ENCODE data around the gene CTNNA3. TPM values are rescaled to one million over a fixed set of nuclear protein-coding genes. Genes with fewer than 3 reads are reported as not detected.

The CTNNA3 gene
- polyA plus RNA-seq, 2 donors, result 0.08 to 0.10 TPM

DNA sequence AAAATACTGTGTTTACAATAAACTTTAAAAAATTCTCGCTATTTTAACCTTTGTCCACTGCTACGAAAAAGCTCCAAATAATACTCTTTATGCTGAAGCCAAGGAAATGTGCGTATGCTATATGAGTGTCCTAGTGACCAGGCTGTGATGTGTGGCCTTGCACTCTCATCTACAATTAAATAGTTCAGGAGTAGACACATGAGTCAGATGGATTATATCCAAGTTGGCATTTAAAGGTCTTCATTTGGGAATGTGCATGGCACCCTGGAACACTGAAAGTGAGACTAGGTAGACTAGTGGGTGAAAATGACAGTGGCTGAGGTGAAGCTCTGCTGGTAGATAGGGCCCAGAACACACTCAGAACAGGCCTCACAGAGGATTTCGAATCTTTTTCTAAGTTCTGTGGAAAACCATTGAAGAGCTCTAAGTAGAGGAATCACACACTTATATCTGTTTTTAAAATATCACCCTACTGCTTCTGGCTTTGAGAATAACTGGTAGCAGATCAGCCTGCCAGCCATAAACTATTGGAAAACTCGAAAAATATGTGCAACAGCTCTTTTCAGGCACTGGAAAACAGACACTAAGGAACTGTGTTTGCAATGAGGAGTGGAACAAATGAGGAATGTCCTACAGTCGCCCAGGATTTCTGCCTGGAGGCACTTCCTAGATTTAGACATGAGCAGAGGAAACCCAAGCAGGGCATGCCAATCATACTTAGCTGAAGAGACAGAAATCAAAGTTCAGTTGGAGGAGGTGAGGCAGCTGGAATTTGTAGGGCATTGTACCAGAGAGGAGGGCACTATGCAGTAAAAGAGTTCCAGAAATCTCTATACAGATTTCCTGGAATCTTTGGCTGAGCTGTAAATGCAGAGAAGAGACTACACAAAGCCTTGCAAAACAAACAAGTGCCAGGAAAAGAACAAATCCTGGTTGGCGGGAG lies 1374.0 kb downstream of the CTNNA3 start:
- Histone ChIP-seq H3K4me1 (ENCODE audit: control insufficient read depth in 2 of 2, insufficient read depth in 2 of 2, low read length in 1 of 2) (no peaks in the 10 kb centered on the region), H3K36me3 (ENCODE audit: control insufficient read depth in 2 of 2, insufficient read depth in 2 of 2, low read length in 1 of 2) (no peaks in the 10 kb centered on the region), H3K27ac (ENCODE audit: low read depth in 2 of 2, low read length in 1 of 2) (no peak overlapping the region), H3K4me3 (ENCODE audit: low read depth in 1 of 2, low read length in 2 of 2) (no peak overlapping the region), H3K9me3 (ENCODE audit: control insufficient read depth in 2 of 2, insufficient read depth in 1 of 2, low read depth in 1 of 2, low read length in 1 of 2) (peaks cover 0 to 2% of the 10 kb centered on the region in 2 donors), H3K27me3 (ENCODE audit: control insufficient read depth in 1 of 2, insufficient read depth in 2 of 2, low read length in 2 of 2) (no peaks in the 10 kb centered on the region)
- 54 to 58% methylated on average over 7 of the region's 7 CpGs for WGBS, 2 donors

DNA sequence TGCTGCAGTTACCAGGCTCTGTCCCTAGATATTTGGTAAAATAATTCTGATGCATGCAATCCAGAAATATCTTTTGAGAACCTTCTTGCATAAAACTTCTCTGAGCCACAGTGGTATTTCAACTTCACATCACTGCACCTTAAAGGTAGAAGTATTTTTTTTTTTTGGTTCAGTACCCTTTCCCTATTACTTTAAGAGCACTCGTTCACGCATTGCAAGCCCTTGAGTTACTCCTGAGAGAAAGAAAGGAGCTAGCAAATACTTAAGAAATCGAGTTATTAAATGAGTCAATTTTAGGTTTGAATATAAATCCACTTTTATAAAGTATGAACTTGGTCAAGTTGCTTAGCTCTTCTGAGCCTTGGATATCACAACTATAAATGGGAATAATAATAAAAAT lies 1377.2 kb downstream of the CTNNA3 start:
- Histone ChIP-seq H3K4me1 (ENCODE audit: control insufficient read depth in 2 of 2, insufficient read depth in 2 of 2, low read length in 1 of 2) (no peaks in the 10 kb centered on the region), H3K4me3 (ENCODE audit: low read depth in 1 of 2, low read length in 2 of 2) (no peak overlapping the region), H3K27ac (ENCODE audit: low read depth in 2 of 2, low read length in 1 of 2) (no peak overlapping the region), H3K36me3 (ENCODE audit: control insufficient read depth in 2 of 2, insufficient read depth in 2 of 2, low read length in 1 of 2) (no peaks in the 10 kb centered on the region), H3K27me3 (ENCODE audit: control insufficient read depth in 1 of 2, insufficient read depth in 2 of 2, low read length in 2 of 2) (no peaks in the 10 kb centered on the region), H3K9me3 (ENCODE audit: control insufficient read depth in 2 of 2, insufficient read depth in 1 of 2, low read depth in 1 of 2, low read length in 1 of 2) (no peaks in the 10 kb centered on the region)
- 87 to 90% methylated on average over 3 of the region's 3 CpGs for WGBS, 2 donors

DNA sequence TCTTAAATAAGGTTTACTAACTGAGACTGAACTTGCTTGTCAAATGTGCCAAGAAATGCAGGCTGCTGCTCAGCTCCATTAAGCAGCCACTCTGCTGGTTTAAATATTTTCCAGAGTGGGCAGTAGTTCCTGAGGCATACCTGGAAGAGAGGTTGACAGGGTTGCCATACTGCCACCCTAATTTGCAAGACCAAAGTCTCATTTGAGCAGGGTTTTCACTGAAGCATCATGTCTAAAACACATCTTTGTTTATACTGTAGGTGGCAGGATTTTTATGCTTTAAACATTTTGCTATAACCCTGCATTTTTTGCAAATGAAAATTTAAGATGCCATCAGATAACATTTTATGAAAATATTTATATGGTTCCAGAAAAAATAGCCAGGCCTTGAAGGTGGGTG lies 1388.2 kb downstream of the CTNNA3 start:
- Histone ChIP-seq H3K27ac (ENCODE audit: low read depth in 2 of 2, low read length in 1 of 2) (no peak overlapping the region), H3K9me3 (ENCODE audit: control insufficient read depth in 2 of 2, insufficient read depth in 1 of 2, low read depth in 1 of 2, low read length in 1 of 2) (no peaks in the 10 kb centered on the region), H3K36me3 (ENCODE audit: control insufficient read depth in 2 of 2, insufficient read depth in 2 of 2, low read length in 1 of 2) (no peaks in the 10 kb centered on the region), H3K4me3 (ENCODE audit: low read depth in 1 of 2, low read length in 2 of 2) (no peak overlapping the region), H3K4me1 (ENCODE audit: control insufficient read depth in 2 of 2, insufficient read depth in 2 of 2, low read length in 1 of 2) (no peaks in the 10 kb centered on the region), H3K27me3 (ENCODE audit: control insufficient read depth in 1 of 2, insufficient read depth in 2 of 2, low read length in 2 of 2) (no peaks in the 10 kb centered on the region)

DNA sequence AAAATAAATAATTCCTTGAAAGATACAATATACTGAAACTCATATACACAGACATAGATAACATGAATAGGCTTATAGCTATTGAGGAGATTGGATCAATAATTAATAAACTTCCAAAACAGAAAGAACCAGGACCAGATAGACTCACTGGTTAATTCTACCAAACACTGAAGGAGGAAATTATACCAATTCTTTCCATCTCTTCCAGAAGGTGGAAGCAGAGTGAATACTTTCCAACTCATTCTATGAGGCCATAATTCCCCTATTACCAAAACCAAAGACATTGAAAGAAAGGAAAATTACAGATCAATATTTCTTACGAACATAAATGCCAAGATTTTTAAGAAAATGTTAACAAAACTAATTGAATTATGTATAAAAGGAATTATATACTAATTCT lies 1394.9 kb downstream of the CTNNA3 start:
- Histone ChIP-seq H3K27me3 (ENCODE audit: control insufficient read depth in 1 of 2, insufficient read depth in 2 of 2, low read length in 2 of 2) (no peaks in the 10 kb centered on the region), H3K36me3 (ENCODE audit: control insufficient read depth in 2 of 2, insufficient read depth in 2 of 2, low read length in 1 of 2) (no peaks in the 10 kb centered on the region), H3K4me3 (ENCODE audit: low read depth in 1 of 2, low read length in 2 of 2) (no peak overlapping the region), H3K4me1 (ENCODE audit: control insufficient read depth in 2 of 2, insufficient read depth in 2 of 2, low read length in 1 of 2) (no peaks in the 10 kb centered on the region), H3K27ac (ENCODE audit: low read depth in 2 of 2, low read length in 1 of 2) (no peak overlapping the region), H3K9me3 (ENCODE audit: control insufficient read depth in 2 of 2, insufficient read depth in 1 of 2, low read depth in 1 of 2, low read length in 1 of 2) (no peaks in the 10 kb centered on the region)
- 79 to 80% methylated on average over 1 of the region's 1 CpG for WGBS, 2 donors

DNA sequence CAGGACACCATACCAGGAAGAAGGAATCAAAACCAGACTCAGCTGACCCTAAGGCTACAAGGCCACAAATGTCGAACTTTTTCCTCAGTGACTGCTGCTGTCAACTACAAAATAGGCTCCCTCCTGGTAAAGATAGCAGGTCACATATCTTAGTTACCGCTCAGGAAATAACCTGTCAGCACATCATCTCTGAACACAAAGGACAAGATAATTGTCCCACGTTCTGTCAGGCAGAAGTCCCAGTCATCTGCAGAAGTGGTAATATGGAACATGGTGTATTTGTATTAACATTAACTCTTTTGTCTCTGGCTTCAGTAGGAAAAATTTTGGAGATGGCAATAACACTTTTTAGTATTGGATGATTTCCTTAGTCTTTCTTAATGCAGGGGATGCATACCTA lies 1400.4 kb downstream of the CTNNA3 start:
- no peaks in the 10 kb centered on the region for H3K4me1 ChIP-seq (ENCODE audit: control insufficient read depth in 2 of 2, insufficient read depth in 2 of 2, low read length in 1 of 2)
- no peak overlapping the region for H3K4me3 ChIP-seq (ENCODE audit: low read depth in 1 of 2, low read length in 2 of 2)
- H3K27ac ChIP-seq (ENCODE audit: low read depth in 2 of 2, low read length in 1 of 2), result no peak overlapping the region
- no peaks in the 10 kb centered on the region for H3K9me3 ChIP-seq (ENCODE audit: control insufficient read depth in 2 of 2, insufficient read depth in 1 of 2, low read depth in 1 of 2, low read length in 1 of 2)
- WGBS, 2 donors, result 66 to 67% methylated on average over 3 of the region's 3 CpGs
- H3K36me3 ChIP-seq (ENCODE audit: control insufficient read depth in 2 of 2, insufficient read depth in 2 of 2, low read length in 1 of 2), result no peaks in the 10 kb centered on the region
- no peaks in the 10 kb centered on the region for H3K27me3 ChIP-seq (ENCODE audit: control insufficient read depth in 1 of 2, insufficient read depth in 2 of 2, low read length in 2 of 2)

DNA sequence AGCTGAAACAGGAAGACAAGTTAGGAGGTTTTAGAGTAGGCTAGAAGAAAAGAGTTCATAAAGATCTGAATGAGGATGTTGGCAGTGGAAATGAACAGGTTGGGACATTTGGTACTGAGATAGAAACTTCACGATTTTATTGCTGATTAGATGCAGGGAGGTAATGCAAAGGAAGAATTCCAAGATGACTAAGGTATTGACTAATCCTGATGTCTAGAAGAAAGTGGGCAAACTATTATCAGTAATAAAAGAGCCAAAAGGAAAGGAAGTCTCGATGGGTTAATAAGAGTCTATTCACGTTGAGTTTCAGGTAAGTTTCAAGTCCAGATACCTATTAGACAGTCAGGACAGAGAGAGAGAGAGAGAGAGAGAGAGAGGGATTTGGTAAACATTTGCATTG lies 1401.5 kb downstream of the CTNNA3 start:
- no peaks in the 10 kb centered on the region for H3K4me1 ChIP-seq (ENCODE audit: control insufficient read depth in 2 of 2, insufficient read depth in 2 of 2, low read length in 1 of 2)
- H3K36me3 ChIP-seq (ENCODE audit: control insufficient read depth in 2 of 2, insufficient read depth in 2 of 2, low read length in 1 of 2), result no peaks in the 10 kb centered on the region
- 63 to 70% methylated on average over 3 of the region's 3 CpGs for WGBS, 2 donors
- no peaks in the 10 kb centered on the region for H3K9me3 ChIP-seq (ENCODE audit: control insufficient read depth in 2 of 2, insufficient read depth in 1 of 2, low read depth in 1 of 2, low read length in 1 of 2)
- no peak overlapping the region for H3K4me3 ChIP-seq (ENCODE audit: low read depth in 1 of 2, low read length in 2 of 2)
- H3K27ac ChIP-seq (ENCODE audit: low read depth in 2 of 2, low read length in 1 of 2), result no peak overlapping the region
- H3K27me3 ChIP-seq (ENCODE audit: control insufficient read depth in 1 of 2, insufficient read depth in 2 of 2, low read length in 2 of 2), result no peaks in the 10 kb centered on the region

DNA sequence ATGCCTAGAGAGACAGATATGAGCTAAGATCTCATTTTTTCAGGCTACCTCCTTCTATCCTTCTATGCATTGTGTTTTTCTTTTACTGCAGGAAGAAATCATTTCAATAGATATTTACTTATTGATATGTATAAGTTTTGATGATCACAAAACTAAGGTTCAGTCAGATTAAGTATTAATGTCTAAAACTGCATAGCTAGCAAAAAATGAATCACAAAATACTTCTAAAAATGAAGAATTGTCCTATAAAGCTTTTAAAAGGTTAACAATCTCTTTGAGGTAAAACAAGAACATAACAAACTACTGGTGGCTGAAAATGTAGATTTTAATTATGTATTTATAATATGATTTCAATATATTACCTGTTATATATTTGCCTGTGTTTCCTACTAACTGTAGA lies 1403.1 kb downstream of the CTNNA3 start:
- no peaks in the 10 kb centered on the region for H3K9me3 ChIP-seq (ENCODE audit: control insufficient read depth in 2 of 2, insufficient read depth in 1 of 2, low read depth in 1 of 2, low read length in 1 of 2)
- H3K36me3 ChIP-seq (ENCODE audit: control insufficient read depth in 2 of 2, insufficient read depth in 2 of 2, low read length in 1 of 2), result no peaks in the 10 kb centered on the region
- H3K27me3 ChIP-seq (ENCODE audit: control insufficient read depth in 1 of 2, insufficient read depth in 2 of 2, low read length in 2 of 2), result no peaks in the 10 kb centered on the region
- H3K27ac ChIP-seq (ENCODE audit: low read depth in 2 of 2, low read length in 1 of 2), result no peak overlapping the region
- H3K4me1 ChIP-seq (ENCODE audit: control insufficient read depth in 2 of 2, insufficient read depth in 2 of 2, low read length in 1 of 2), result no peaks in the 10 kb centered on the region
- H3K4me3 ChIP-seq (ENCODE audit: low read depth in 1 of 2, low read length in 2 of 2), result no peak overlapping the region

DNA sequence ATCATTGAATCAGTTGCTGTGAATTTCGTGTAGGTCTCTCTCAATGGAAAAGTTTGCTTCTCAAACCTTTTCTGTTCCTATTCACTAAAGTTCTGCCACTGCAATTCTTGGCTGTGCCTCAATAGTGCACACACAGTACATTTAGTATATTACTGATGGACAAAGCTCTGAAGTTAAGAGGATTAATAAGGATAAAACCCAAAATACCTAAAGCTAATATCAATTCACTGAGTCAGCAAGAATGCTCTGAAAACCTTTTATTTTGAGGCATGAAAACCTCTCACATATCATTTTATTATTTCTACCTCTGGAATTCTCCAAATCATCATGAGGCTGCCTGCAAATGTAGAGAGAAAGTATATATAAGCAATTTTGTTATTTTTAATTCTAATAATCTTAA lies 1403.5 kb downstream of the CTNNA3 start:
- Histone ChIP-seq H3K4me1 (ENCODE audit: control insufficient read depth in 2 of 2, insufficient read depth in 2 of 2, low read length in 1 of 2) (no peaks in the 10 kb centered on the region), H3K36me3 (ENCODE audit: control insufficient read depth in 2 of 2, insufficient read depth in 2 of 2, low read length in 1 of 2) (no peaks in the 10 kb centered on the region), H3K9me3 (ENCODE audit: control insufficient read depth in 2 of 2, insufficient read depth in 1 of 2, low read depth in 1 of 2, low read length in 1 of 2) (no peaks in the 10 kb centered on the region), H3K27ac (ENCODE audit: low read depth in 2 of 2, low read length in 1 of 2) (no peak overlapping the region), H3K27me3 (ENCODE audit: control insufficient read depth in 1 of 2, insufficient read depth in 2 of 2, low read length in 2 of 2) (no peaks in the 10 kb centered on the region), H3K4me3 (ENCODE audit: low read depth in 1 of 2, low read length in 2 of 2) (no peak overlapping the region)
- WGBS, 2 donors, result 49 to 67% methylated on average over 1 of the region's 1 CpG

DNA sequence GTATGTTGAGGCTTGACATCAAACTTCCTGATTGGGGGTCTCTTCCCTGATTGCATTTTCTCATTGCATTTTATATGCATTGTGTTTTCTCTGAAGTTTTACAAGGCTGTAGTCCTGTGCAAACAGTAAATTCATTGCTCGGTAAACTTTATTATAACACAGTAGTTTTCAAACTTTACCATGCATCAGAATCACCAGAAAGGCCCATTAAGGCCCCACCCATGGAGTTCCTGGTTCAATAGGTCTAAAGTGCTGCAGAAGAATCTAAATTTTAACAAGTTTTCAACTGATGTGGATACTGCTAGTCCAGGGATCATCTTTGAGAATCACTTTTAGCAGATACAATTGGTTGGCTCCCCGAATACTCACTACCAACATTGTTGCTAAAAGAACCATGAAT lies 1404.9 kb downstream of the CTNNA3 start:
- 81 to 85% methylated on average over 2 of the region's 2 CpGs for WGBS, 2 donors

DNA sequence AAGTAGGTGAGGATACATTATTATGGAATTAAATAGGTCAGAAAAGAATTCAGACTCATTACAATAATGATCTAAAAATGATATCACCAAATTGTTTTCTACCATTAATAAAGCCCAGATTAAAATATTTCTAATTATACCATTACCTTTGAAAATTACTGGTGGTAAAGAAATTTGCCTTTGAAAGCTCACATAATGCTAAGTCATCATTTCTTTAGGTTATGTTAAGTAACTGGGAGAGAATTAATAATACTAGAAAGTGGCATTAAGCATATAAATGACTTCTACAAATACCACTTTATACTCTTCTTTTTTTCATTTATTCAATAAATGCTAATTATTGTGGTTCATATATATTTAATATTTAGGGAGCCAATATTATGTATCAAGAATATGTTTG lies 1411.4 kb downstream of the CTNNA3 start:
- no peak overlapping the region for H3K4me3 ChIP-seq (ENCODE audit: low read depth in 1 of 2, low read length in 2 of 2)
- H3K27me3 ChIP-seq (ENCODE audit: control insufficient read depth in 1 of 2, insufficient read depth in 2 of 2, low read length in 2 of 2), result no peaks in the 10 kb centered on the region
- H3K4me1 ChIP-seq (ENCODE audit: control insufficient read depth in 2 of 2, insufficient read depth in 2 of 2, low read length in 1 of 2), result no peaks in the 10 kb centered on the region
- no peak overlapping the region for H3K27ac ChIP-seq (ENCODE audit: low read depth in 2 of 2, low read length in 1 of 2)
- H3K36me3 ChIP-seq (ENCODE audit: control insufficient read depth in 2 of 2, insufficient read depth in 2 of 2, low read length in 1 of 2), result no peaks in the 10 kb centered on the region
- H3K9me3 ChIP-seq (ENCODE audit: control insufficient read depth in 2 of 2, insufficient read depth in 1 of 2, low read depth in 1 of 2, low read length in 1 of 2), result no peaks in the 10 kb centered on the region

More for the DNA sequence above, 1404.9 kb downstream of the CTNNA3 start:
- no peak overlapping the region for H3K27ac ChIP-seq (ENCODE audit: low read depth in 2 of 2, low read length in 1 of 2)
- H3K36me3 ChIP-seq (ENCODE audit: control insufficient read depth in 2 of 2, insufficient read depth in 2 of 2, low read length in 1 of 2), result no peaks in the 10 kb centered on the region
- H3K27me3 ChIP-seq (ENCODE audit: control insufficient read depth in 1 of 2, insufficient read depth in 2 of 2, low read length in 2 of 2), result no peaks in the 10 kb centered on the region
- no peaks in the 10 kb centered on the region for H3K4me1 ChIP-seq (ENCODE audit: control insufficient read depth in 2 of 2, insufficient read depth in 2 of 2, low read length in 1 of 2)
- H3K9me3 ChIP-seq (ENCODE audit: control insufficient read depth in 2 of 2, insufficient read depth in 1 of 2, low read depth in 1 of 2, low read length in 1 of 2), result no peaks in the 10 kb centered on the region
- no peak overlapping the region for H3K4me3 ChIP-seq (ENCODE audit: low read depth in 1 of 2, low read length in 2 of 2)

All from esophagus (tissue), 2 donors.